Transverse colon (tissue), 4 donors: ENCODE data around the gene ATF3.

Experiments
- CTCF ChIP-seq, 5 experiments: fragments of 200-600 bp in 3 of 5; fragments of 450-650 bp in 2 of 5; sonication (generic) in 3 of 5; IDR thresholded peaks; 1 replicate in 2 of 5; 2 replicates in 3 of 5; pipeline ENCODE4 v1.5.1; 2016 to 2017; ENCODE audit warnings: antibody characterized with exemption in 5 of 5, inconsistent platforms in 3 of 5, mild to moderate bottlenecking in 2 of 5, moderate library complexity in 1 of 5
- EP300 ChIP-seq: sonication (generic); formaldehyde crosslinking; IDR thresholded peaks from one replicate; pipeline ENCODE4 v1.6.1; 2017; ENCODE audit warnings: antibody characterized with exemption, low read depth
- POLR2A ChIP-seq: fragments of 450-650 bp; IDR thresholded peaks from one replicate; pipeline ENCODE4 v1.6.1; 2016; ENCODE audit warnings: antibody characterized with exemption, mild to moderate bottlenecking, moderate library complexity
- POLR2AphosphoS5 ChIP-seq, 3 donors: sonication (generic); formaldehyde crosslinking; IDR thresholded peaks; one replicate each; pipeline ENCODE4 v1.6.1; 2016; ENCODE audit warnings: antibody characterized with exemption in 3 of 3

DNA sequence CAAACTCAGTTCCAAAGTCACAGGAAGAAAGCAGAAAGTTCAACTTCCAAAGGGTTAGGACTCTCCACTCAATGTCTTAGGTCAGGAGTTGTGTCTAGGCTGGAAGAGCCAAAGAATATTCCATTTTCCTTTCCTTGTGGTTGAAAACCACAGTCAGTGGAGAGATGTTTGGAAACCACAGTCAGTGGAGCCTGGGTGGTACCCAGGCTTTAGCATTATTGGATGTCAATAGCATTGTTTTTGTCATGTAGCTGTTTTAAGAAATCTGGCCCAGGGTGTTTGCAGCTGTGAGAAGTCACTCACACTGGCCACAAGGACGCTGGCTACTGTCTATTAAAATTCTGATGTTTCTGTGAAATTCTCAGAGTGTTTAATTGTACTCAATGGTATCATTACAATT lies 11.7 kb downstream of the ATF3 start:
- no peak for TF ChIP-seq POLR2A
- no peak for TF ChIP-seq POLR2AphosphoS5 (IDR thresholded peaks at IDR 0.05)
- no peak for TF ChIP-seq CTCF (IDR thresholded peaks at IDR 0.05)
- no peak for TF ChIP-seq EP300
